Spleen (tissue), 7 donors: Measurements from ENCODE around the gene HES4.

Source experiments
- CTCF ChIP-seq, 11 experiments: fragments of 200-600 bp in 7 of 11; fragments of 450-650 bp in 4 of 11; sonication (generic) in 4 of 11; IDR thresholded peaks in 8 of 11; conservative IDR thresholded peaks in 3 of 11; 1 replicate in 7 of 11; 2 replicates in 4 of 11; pipeline versions ENCODE4 v1.4.0 to v1.8.0; 2016 to 2021; ENCODE audit warnings: antibody characterized with exemption in 11 of 11, inconsistent platforms in 4 of 11, mild to moderate bottlenecking in 1 of 11
- POLR2A ChIP-seq, 3 donors: fragments of 450-650 bp; IDR thresholded peaks; one replicate each; pipeline ENCODE4 v1.5.1; 2017; ENCODE audit warnings: antibody characterized with exemption in 3 of 3, mild to moderate bottlenecking in 1 of 3
- POLR2AphosphoS5 ChIP-seq, 3 donors: sonication (generic); formaldehyde crosslinking; IDR thresholded peaks; one replicate each; pipeline ENCODE4 v1.5.1; 2017; ENCODE audit warnings: antibody characterized with exemption in 3 of 3
- donor health status: DM: no; HTN: no; CAD: no; lungs with moderate emphysema.
- donor health status: DM: no; HTN: no; CAD: no.
- donor health status: DM: no; HTN: no; CAD: no.

- TF ChIP-seq POLR2A (IDR thresholded peaks at IDR 0.05) (no peak), CTCF (IDR thresholded peaks at IDR 0.05 in 8 of 11, conservative IDR thresholded peaks at IDR 0.05 in 3 of 11) (peak in 1 of 11 experiments; percentile 12), POLR2AphosphoS5 (IDR thresholded peaks at IDR 0.05) (no peak)
Measured at GRCh38 chr1:1020415-1021009, 20.6 kb upstream of the HES4 start.
